Neutrophil (primary cell): ENCODE data around the gene ZNF132.

Source experiments
- H3K27ac ChIP-seq: fragments of 200-600 bp; sonication (generic); 2 replicates; pipeline ENCODE4 v1.5.1; 2016; ENCODE audit warnings: mild to moderate bottlenecking, moderate library complexity
- H3K27me3 ChIP-seq: fragments of 200-600 bp; sonication (generic); 2 replicates; pipeline ENCODE4 v1.6.0; 2016; ENCODE audit warnings: mild to moderate bottlenecking
- H3K36me3 ChIP-seq: fragments of 200-600 bp; sonication (generic); 2 replicates; pipeline ENCODE4 v1.5.1; 2017
- H3K4me1 ChIP-seq, 2 experiments: fragments of 200-600 bp in 1 of 2; sonication (generic) in 1 of 2; 1 replicate in 1 of 2; 2 replicates in 1 of 2; pipeline versions ENCODE4 v1.5.1 to v1.6.1; 2013 to 2016; ENCODE audit warnings: low read depth in 1 of 2, low read length in 1 of 2, mild to moderate bottlenecking in 1 of 2, moderate library complexity in 1 of 2; ENCODE audit not compliant: control insufficient read depth in 1 of 2, insufficient read depth in 1 of 2
- H3K4me3 ChIP-seq, 2 experiments: fragments of 200-600 bp in 1 of 2; sonication (generic) in 1 of 2; 1 replicate in 1 of 2; 2 replicates in 1 of 2; pipeline ENCODE4 v1.5.1; 2013 to 2016; ENCODE audit warnings: low read depth in 1 of 2, low read length in 1 of 2, mild to moderate bottlenecking in 1 of 2, moderate library complexity in 1 of 2
- H3K9me3 ChIP-seq: fragments of 200-600 bp; sonication (generic); 2 replicates; pipeline ENCODE4 v1.5.1; 2016
- CTCF ChIP-seq: fragments of 200-600 bp; sonication (generic); IDR thresholded peaks from 2 replicates; pipeline ENCODE4 v1.5.1; 2016; ENCODE audit warnings: antibody characterized with exemption

ZNF132 gene

DNA sequence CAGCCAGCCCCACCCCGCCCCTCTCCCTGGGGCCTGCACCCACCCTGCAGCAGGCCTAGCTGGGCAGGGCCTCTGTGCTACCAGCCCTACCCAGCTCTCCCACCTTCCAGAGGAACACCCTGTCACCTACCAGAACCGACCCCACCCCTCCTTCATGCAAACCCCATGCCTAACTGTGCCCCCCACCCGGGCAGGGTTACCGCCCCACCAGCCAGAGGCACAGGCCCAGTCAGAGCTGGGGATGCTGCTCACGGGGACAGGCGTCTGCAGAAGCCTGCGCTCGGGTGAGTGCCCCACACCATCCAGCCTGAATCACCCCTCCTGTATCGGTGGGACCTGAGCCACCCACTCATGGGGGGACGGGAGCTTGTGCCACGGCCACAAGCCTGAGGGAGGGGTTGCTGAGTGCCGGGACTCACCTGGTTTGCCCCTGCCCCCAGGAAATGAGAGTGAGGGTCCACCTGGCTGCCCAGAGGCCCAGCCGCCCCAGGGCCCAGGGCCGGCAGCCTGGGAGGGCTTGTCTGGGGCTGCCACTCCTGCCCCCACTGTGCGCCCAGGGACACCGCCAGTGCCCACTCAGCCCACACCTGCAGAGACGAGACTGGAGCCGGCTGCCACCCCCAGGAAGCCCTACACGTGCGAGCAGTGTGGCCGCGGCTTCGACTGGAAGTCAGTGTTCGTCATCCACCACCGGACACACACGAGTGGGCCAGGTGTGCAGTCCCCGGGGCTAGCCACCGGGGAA is 40.0 kb upstream of the ZNF132 start:
- Histone ChIP-seq H3K4me3 (no peak overlapping the region), H3K27me3 (no peaks in the 10 kb centered on the region), H3K36me3 (peaks cover 24% of the 10 kb centered on the region), H3K9me3 (no peaks in the 10 kb centered on the region), H3K27ac (no peak overlapping the region), H3K4me1 (peaks cover 14 to 15% of the 10 kb centered on the region in 2 experiments)
- TF ChIP-seq CTCF = no peak

- H3K4me1 ChIP-seq = peaks cover 14 to 15% of the 10 kb centered on the region in 2 experiments
- H3K27me3 ChIP-seq = no peaks in the 10 kb centered on the region
- peaks cover 24% of the 10 kb centered on the region for H3K36me3 ChIP-seq
- no peaks in the 10 kb centered on the region for H3K9me3 ChIP-seq
- no peak for TF ChIP-seq CTCF
- H3K27ac ChIP-seq = no peak overlapping the region
- H3K4me3 ChIP-seq = no peak overlapping the region
Observed at GRCh38 chr19:58479303-58479702, 39.4 kb upstream of the ZNF132 start.

DNA sequence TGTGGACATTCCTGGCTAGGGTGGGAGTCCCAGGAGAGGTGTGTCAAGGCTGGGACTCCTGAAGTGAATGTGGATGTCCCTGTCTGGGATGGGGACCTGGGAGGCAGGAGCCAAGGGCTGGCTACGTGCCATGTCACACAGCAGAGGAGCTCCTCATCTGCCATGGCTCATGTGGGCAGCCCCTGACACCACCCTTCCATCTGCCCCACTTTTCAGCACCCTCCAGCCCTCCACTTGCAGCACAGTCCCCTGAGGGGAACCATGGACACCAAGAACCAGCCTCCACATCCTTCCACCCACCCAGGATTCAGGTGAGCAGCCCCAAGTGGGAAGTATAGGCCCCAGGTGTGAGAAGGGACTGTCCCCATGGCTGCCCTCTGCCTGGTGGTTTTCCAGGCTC is 37.9 kb upstream of the ZNF132 start:
- no peak overlapping the region for H3K27ac ChIP-seq
- no peak for TF ChIP-seq CTCF
- no peak overlapping the region for H3K4me3 ChIP-seq
- no peaks in the 10 kb centered on the region for H3K9me3 ChIP-seq
- peaks cover 14 to 15% of the 10 kb centered on the region in 2 experiments for H3K4me1 ChIP-seq
- peaks cover 31% of the 10 kb centered on the region for H3K36me3 ChIP-seq
- H3K27me3 ChIP-seq = no peaks in the 10 kb centered on the region

DNA sequence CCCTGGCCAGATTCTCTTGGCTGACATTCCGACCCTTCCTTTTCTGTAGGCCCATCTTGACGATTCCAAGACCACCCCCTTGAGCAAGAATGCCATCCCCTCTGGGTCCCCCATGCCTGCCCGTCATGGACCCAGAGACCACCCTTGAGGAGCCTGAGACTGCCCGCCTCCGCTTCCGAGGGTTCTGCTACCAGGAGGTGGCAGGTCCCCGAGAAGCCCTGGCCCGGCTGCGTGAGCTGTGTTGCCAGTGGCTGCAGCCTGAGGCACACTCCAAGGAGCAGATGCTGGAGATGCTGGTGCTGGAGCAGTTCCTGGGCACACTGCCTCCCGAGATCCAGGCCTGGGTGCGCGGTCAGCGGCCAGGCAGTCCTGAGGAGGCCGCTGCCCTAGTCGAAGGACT is 37.2 kb upstream of the ZNF132 start:
- H3K9me3 ChIP-seq = no peaks in the 10 kb centered on the region
- H3K27me3 ChIP-seq = no peaks in the 10 kb centered on the region
- H3K36me3 ChIP-seq = peaks cover 39% of the 10 kb centered on the region
- no peak overlapping the region for H3K27ac ChIP-seq
- no peak for TF ChIP-seq CTCF
- H3K4me3 ChIP-seq = peak overlapping the region in 1 of 2 experiments; percentile 70
- peaks cover 14 to 15% of the 10 kb centered on the region in 2 experiments for H3K4me1 ChIP-seq

DNA sequence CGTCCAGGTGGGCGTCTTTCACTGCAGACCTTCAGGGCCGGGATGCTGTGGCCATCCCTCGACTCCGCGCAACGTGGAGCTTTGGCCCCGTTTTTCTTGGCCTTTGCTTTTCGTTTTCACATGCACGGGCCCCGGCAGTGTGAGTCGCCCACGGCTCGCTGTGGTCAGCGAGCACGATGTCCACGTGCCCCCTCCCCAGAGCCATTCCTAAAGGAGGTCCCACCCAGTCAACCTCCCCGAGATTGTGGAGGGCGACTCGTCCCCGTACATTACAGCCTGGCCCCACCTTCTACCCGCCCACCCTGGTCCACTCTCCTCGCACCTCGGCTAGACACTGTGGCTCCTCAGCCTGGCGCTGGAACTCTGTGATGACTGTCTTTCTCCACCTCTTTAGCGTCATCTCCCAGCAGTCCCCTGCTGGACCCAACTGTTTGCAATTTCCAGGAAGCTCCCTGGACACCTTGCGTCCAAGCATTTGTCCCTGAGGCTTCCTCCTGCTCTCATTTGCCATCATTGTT is 36.6 kb upstream of the ZNF132 start:
- Histone ChIP-seq H3K4me1 (peaks cover 14 to 15% of the 10 kb centered on the region in 2 experiments), H3K27ac (peak overlapping the region; percentile 79)

More for the DNA sequence above, 36.6 kb upstream of the ZNF132 start:
- Histone ChIP-seq H3K36me3 (peaks cover 45% of the 10 kb centered on the region), H3K9me3 (no peaks in the 10 kb centered on the region), H3K27me3 (no peaks in the 10 kb centered on the region), H3K4me3 (peak overlapping the region; percentile 70 to 85)
- TF ChIP-seq CTCF = no peak
